ENCODE measurements around the gene CDH13.

The CDH13 gene

GRCh38 chr16:83328936-83329335 is 702.2 kb downstream of the CDH13 start:
- DNase-seq = no peak

GRCh38 chr16:83329441-83329840 is 702.7 kb downstream of the CDH13 start:
- no peak for DNase-seq

- DNase-seq = no peak
Measured at GRCh38 chr16:83330251-83330650, 703.5 kb downstream of the CDH13 start.

GRCh38 chr16:83335076-83335475 is 708.3 kb downstream of the CDH13 start:
- no peak for DNase-seq

GRCh38 chr16:83336603-83337002 is 709.8 kb downstream of the CDH13 start:
- peak; percentile 63 for DNase-seq

GRCh38 chr16:83338138-83338537 is 711.4 kb downstream of the CDH13 start:
- DNase-seq = no peak

GRCh38 chr16:83338941-83339340 is 712.2 kb downstream of the CDH13 start:
- DNase-seq = no peak

- no peak for DNase-seq
Measured at GRCh38 chr16:83343935-83344366, 717.2 kb downstream of the CDH13 start.

- DNase-seq = peak; percentile 48
Measured at GRCh38 chr16:83345846-83346640, 719.3 kb downstream of the CDH13 start.

- no peak for DNase-seq
Measured at GRCh38 chr16:83348991-83349390, 722.2 kb downstream of the CDH13 start.

- no peak for DNase-seq
Measured at GRCh38 chr16:83350481-83350880, 723.7 kb downstream of the CDH13 start.

GRCh38 chr16:83351846-83352245 is 725.1 kb downstream of the CDH13 start:
- no peak for DNase-seq

- no peak for DNase-seq
Measured at GRCh38 chr16:83353241-83353640, 726.5 kb downstream of the CDH13 start.

GRCh38 chr16:83354015-83354414 is 727.2 kb downstream of the CDH13 start:
- DNase-seq = no peak

- DNase-seq = no peak
Measured at GRCh38 chr16:83355570-83356218, 728.9 kb downstream of the CDH13 start.

GRCh38 chr16:83356266-83356665 is 729.5 kb downstream of the CDH13 start:
- DNase-seq = peak; percentile 56

GRCh38 chr16:83356986-83357385 is 730.2 kb downstream of the CDH13 start:
- no peak for DNase-seq

GRCh38 chr16:83363521-83363920 is 736.8 kb downstream of the CDH13 start:
- no peak for DNase-seq

GRCh38 chr16:83365166-83365565 is 738.4 kb downstream of the CDH13 start:
- DNase-seq = no peak

GRCh38 chr16:83366228-83366627 is 739.5 kb downstream of the CDH13 start:
- DNase-seq = no peak

- no peak for DNase-seq
Measured at GRCh38 chr16:83374979-83375378, 748.2 kb downstream of the CDH13 start.

- no peak for DNase-seq
Measured at GRCh38 chr16:83389751-83390150, 763.0 kb downstream of the CDH13 start.

- no peak for DNase-seq
Measured at GRCh38 chr16:83390759-83391158, 764.0 kb downstream of the CDH13 start.

GRCh38 chr16:83392743-83393142 is 766.0 kb downstream of the CDH13 start:
- no peak for DNase-seq

Measured in NCI-H1105 treated with DMSO at 0.1 percent for 48 hours (cell line).